HG03520 (cell line): Measurements from ENCODE around the gene SELENOM.
"Not testable (repeated sequence)": the region's sequence is repeated elsewhere in the genome, so short reads cannot be mapped to it uniquely, and the experiment has no call there.

Source experiments
- ATAC-seq: cut with Tn5 transposase; IDR thresholded peaks from one replicate; pipeline ENCODE4 v1.9.1; 2021; ENCODE audit warnings: mild to moderate bottlenecking, moderate library complexity; ENCODE audit not compliant: unreplicated experiment

SELENOM gene

DNA sequence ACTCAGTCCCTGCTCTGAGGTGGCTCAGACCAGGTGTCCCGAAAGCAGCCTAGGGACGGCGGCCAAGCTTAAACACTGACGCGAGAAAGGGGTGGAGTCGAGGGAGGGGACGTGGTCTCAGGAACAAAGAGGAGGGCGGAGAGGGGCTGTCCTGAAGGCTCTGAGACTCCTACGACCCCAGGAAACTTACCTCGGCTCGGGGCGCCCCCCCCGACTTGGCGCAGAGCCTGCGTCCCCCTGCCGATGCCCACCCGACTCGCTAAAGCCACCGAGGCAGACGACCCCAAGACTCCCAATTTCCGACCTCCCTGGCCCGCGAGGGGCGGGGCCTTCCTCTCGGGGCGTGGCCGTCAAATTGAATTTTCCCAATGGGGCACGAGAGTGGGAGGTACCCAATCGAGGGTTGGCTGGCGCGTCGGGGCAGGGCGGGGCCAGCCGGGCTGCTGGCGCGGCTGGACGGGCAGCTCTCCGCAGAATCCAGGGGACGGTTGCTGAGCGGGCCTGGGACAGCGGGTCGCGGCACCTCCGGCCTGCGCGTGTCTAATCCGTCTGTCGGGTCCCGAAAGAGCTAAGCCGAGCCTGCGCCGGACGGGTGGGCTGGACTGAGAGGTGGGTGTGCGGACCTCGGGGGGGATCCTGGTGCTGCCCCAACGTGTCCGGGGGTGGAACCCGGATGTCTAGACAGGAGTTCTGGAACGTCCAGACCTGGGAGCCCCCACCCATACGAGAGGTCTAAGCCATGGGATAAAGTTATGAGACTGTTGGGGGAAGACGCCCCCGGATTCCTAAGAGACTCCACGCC is 26.3 kb downstream of the SELENOM start, which contains the start of gene SMTN:
TSS of gene SMTN (plus strand) at position 471 of the 802 bp plus-strand sequence. CDS start 1,941 bp downstream, outside the sequence.
- ATAC-seq = peak; percentile 60

DNA sequence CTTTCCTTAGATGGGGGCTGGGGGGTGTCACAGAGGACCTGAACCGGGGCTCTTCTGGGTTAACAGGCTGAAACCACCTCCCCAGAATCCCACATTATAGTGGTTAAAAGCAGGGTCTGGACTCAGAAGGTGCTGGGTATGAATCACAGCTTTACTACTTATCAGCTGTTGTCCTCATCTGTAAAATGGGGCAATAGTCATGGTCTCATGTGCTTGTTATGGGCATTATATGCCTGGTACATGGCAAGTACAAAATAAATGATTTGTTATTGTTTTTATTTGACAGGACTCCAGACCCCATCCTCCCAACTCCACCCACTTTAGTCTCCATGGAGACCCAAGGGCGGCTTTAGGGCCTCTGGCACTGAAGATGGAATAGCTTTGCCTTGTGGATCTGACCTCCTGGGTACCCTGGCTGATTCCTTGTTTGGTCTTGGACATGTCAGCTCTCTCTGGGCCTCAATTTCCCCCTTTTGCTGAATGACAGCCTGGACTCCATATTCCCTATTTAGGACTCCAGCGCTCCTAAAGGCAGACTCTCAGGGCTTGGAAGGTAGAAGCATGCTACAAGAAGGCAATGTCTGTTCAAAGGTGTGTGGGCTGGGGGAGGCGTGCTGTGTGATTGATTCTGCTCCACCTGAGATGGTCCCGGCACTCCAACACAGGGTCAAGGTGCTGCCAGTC is 27.1 kb downstream of the SELENOM start:
- ATAC-seq = no peak

DNA sequence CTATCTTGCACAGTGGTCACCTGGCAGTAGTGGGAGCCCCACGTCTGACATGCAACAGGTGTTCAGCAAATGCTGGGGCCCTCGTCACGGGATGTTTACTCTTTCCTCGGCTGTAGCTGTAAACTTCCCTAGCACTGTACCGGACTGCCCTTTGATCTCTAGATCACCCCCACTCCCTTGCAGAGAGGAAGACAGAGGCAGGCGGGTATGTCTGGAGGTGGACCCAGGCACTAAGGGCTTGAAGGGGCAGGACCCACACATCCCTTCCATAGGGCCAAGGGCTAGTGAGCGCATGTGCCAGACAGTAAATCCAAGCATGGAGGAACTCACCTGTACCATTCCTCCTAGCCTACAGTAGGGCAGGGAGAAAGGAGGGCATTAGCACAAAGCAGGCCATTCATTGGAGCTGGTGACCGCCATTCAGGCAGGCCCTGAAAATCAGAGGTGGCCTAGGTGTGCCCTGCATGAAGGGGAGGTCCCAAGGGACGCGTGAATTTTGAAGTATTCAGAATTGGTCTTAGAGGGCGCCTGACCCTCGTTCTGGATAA is 28.2 kb downstream of the SELENOM start:
- ATAC-seq = no peak

DNA sequence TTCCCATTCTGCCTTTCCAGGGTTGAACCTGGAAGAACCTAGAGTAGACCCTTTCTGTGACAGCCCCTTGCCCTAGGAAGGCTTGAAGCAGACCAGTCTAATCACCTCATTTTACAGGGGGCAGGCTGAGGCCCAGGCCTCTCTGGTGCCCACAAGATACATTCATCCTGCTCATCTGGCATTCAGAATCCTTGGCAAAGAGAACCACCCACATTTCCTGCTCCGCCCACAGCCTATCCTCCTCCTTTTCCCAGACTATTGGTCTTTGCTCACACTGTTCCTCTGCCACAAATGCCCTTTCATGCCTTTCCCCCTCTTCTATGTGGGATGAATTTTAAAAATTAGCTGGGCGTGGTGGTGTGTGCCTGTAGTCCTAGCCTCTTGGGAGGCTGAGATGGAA is 29.0 kb downstream of the SELENOM start:
- ATAC-seq = not testable (repeated sequence)

DNA sequence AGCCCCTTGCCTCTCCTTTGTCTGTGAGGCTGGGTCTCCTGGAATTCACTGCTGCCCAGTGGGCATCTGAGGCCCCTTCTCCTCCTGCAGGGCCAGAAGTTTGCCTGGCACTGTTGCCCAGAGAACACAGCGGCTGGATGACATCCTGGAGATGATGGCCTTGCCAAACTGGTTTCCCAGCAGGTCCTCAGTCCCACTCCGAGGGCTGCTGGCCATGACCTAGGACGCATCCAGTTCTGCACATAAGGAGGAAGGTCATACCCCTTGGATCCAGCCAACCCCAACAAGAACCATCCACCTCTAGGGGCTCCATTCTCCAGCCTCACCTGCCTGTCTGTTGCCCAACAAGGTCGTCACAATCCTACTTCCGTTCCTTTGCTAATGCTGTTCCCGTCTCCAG is 29.7 kb downstream of the SELENOM start:
- no peak for ATAC-seq

DNA sequence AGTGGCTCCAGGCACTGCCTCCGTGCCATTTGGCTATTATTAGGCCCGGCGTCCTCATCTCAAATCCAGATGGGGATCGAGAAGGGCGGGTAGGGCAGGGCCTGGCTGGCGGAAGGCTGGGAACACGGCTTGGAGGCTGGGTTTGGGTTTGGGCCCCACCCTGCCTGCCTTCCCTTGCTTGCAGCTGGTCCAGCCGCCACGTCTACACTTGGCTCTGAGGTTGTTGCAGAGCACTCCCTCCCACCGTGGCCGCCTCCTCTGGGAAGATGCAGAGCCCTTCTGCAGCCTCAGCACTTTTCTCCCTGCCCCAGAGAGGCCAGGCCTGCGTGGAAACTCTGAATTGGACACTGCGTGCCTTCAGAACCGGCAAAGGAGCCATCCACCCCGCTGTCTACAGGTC is 31.4 kb downstream of the SELENOM start:
- no peak for ATAC-seq

DNA sequence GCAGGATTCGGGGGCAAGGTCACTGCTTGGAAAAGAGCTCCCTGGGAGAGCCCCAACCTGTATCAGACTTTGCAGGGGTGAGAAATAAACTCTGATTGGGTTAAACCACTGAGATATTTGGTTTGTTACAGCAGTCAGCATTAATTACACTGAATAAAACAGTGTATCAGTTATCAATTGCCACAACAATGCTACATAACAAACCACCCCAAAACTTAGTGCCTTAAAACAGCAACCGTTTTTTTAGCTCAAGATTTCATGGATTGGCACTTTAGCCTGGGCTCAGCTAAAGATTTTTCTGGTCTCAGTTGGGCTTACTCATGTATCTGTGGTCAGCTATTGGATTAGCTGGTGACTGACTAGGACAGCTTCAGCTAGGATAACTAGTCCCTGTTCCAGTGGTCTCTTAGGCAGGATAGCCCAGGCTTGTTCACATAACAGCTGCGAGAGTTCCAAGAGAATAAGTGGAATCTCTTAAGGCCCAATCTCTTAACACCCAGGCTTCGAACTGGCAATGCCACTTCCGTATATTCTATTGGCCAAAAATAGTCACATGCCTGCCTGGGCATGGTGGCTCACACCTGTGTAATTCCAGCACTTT is 33.7 kb downstream of the SELENOM start:
- ATAC-seq = not testable (repeated sequence)

DNA sequence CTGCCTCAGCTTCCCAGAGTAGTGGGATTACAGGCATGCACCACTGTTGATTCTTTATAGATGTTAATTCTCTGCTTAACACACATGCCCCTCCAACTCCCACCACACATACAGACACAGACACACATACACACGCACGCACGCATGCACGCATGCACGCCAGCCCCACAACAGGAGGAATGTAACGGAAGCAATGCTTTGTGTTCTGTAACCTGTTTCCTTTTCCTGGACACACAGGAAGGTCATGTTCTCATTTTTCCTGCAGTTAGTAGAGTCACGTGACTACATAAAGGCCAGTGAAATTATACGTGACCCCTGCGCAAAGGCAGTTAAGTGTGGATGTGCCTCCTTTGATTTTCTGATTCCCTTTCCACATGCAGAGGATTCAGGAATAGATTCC is 34.2 kb downstream of the SELENOM start:
- ATAC-seq = not testable (repeated sequence)

DNA sequence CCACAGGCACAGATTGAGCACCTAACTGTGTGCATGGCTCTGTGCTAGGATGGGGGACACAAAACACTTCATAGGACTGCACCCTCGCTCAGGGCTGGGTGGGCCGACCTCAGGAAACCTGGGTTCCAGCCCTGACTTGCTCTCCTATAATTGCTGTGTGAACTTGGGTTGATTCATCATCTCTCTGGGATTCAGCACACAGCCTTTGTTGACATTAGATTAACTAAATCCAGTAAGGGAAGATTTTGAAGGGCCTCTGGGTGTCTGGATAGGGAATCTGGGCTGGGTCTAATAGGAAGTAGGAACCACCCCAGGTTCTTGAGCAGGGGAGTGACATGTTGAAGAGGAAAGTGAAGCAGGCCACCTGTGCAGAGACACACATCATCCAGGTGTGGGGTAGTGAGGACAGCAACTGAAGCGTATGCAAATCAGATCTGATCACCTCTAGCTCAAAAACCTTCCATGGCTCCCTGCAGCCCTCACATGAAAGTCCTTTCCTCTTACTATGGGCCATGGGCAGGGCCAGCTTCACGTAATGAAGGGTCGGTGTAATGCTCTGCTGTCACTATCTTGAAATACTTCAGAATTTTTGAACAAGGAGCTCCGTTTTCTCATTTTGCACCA is 37.6 kb downstream of the SELENOM start:
- not testable (repeated sequence) for ATAC-seq

DNA sequence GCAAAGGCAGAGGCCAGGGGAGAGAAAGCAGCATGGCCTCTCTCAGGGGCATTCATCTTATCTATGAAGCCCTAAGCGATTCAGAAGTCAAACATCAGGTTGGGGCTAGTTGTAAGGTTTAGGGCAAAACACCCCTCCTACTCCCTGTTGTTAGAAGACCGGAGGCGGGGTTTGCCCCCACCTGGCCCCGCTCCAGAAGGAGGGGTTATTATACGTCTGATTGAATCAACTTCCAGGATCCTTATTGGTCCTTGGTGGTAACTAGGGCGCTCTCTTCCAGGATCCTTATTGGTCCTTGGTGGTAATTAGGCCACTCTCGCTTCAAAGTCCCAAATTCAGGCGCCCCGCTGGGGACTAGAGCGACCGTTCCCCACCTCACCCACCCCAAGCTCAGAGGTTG is 38.4 kb downstream of the SELENOM start:
- no peak for ATAC-seq

DNA sequence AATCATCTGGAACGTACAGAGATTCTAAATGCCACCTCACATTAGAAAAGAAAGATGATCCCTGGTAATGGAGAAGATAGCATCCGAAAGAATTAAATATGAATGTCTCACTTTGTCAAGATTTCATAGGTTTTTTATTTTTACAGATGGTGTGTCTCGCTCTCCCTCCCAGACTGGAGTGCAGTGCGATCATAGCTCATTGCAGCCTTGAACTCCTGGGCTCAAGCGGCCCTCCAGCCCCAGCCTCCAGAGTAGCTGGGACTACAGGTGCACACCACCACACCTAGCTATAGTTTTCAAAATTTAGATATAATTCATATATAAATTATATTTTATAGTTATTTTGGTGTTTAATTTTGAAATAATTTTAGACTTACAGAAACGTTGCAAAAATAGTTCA is 43.0 kb downstream of the SELENOM start:
- ATAC-seq = no peak

DNA sequence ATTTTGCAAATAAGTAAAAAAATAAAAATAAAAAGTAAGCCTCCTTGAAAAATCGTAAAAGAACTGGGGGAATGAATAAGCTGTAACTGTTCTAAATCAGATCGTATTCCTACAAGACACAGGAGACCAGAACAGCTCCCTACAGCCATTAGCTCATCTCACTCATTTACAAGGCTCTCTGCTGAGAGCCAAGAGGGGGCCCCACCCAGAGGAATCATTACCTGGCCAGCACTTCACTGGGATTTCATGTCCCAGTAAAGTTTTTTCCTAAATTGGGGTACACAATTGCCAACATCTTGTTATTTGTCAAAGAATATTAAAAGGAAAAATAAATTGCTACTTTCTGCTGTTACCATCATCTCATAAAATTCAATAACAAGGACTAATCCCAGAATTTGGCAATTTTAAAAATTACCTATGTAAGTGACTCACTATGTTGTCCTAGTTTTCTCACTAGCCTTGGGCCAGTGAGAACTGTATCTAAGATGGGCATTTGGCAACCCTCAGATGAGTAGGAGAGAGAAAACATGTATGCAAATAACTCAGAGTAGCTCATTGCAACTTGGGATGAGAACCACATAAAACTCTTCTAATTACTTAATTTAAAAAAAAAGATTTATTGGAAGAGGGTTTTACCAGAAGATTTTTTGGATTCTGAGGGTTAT is 44.7 kb downstream of the SELENOM start:
- no peak for ATAC-seq

DNA sequence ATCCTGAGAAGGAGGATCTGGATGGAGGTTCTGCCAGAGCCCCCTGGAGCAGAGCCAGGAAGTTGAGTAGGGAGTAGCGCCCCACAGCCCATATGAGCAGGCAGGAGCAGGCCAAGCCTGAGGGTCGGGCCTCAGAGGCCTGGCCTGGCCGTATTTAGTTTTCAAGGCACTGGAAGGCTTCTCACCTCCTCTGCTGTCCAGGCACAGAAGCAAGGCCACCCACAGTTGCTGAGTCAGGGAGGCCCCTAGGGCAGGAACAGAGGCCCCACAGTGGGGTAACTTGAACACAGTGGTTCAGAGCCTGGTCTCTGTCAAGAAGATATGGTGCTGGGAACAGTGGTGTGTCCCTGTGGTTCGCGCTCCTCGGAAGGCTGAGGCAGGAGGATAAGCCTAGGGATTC is 47.7 kb downstream of the SELENOM start:
- not testable (repeated sequence) for ATAC-seq

DNA sequence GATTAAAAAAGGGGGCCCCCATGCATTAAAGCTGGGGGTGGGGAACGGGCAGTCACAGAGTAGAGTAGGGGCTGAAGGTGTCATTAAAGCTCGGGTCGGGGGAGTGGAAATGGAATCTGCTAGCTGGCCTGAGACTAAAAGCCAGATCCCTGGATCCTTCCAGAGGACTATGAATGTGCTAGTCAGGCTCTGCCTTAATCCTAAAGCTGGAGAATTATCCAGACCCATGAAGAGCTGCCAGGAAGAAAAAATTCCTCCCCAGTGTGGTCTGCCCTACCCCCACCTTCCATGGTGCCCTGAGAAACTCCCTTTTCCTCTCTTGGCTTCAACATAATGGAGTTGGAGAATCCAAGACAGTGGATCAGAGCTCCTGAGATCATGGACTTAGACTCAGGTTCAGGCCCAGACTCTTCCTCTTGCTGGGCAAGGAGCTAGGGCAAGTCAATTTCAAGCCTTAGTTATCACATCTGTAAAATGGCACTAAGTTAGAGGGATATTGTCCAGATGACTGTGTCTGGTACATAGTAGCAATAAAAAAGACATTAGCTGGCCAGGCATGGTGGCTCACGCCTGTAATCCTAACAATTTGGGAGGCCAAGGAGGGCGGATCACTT is 50.3 kb downstream of the SELENOM start:
- ATAC-seq = no peak

DNA sequence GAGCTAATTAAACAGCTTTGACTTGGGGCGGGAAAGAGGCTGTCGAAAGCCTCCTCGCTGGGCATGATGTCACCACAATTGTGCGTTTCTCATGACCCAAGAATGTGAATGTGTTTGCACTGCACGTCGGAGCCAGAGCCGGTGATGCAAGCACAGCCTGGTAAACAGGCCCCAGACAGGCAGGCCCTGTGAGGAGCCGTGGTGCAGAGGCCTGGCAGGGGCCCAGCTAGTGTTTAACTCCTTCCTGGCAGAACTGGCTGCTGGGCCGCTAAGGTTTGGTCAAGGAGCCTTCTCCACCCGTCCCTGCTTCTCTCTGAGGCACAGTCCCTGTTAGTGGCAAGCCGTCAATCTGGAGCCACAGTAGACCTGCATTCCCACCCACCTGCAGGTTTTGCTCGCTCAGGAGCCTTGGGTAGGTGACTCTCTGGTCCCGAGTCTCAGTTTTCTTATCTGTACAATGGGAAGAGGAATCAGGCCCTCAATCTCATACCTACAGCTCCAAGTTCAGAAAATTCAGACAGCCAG is 51.7 kb downstream of the SELENOM start:
- ATAC-seq = no peak

DNA sequence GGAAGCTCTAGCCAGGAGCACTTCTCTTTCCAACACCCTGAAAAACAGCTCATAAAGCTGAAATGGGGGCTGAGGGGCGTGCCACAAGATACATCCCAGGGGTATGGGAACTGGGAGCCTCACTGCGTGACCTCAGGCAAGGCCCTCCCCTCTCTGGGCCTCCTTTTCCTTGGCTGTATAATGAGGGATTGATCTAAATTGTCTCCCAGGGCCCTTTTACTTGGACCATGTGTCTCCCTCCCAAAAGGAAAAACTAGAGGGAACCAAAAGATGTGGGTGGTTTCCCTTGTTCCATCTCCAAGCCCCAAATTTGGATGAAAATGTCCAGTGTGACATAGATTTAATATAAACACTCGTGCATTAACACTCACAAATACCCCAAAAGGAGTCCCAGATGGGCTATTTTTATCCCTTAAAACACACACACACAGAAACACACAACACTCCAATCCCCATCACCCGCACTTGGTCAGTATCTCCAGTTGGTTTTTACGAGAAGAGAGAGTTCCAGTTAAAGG is 52.2 kb downstream of the SELENOM start:
- ATAC-seq = no peak
